H9 (cell line): ENCODE data around the gene RBMS3. TPM values are rescaled to one million over a fixed set of nuclear protein-coding genes. Genes with fewer than 3 reads are reported as not detected.
A peak's percentile ranks its signal among the peaks of the same experiment; 100 is the strongest.

Experiments used
- DNase-seq: peaks from one replicate; pipeline ENCODE4 v3.0.0-alpha.2; 2017
- H2AFZ ChIP-seq: one replicate; pipeline ENCODE4 v1.6.1; 2013; ENCODE audit warnings: mild to moderate bottlenecking, low read length, control low read depth, moderate library complexity
- H2AK5ac ChIP-seq: 2 replicates; pipeline ENCODE4 v1.6.1; 2013; ENCODE audit warnings: low read length, control low read depth, mixed read lengths; ENCODE audit not compliant: insufficient read length
- H2BK120ac ChIP-seq: one replicate; pipeline ENCODE4 v1.6.1; 2013; ENCODE audit warnings: low read depth, mild to moderate bottlenecking, low read length, control low read depth, inconsistent platforms; ENCODE audit not compliant: poor library complexity, severe bottlenecking
- H2BK12ac ChIP-seq: 2 replicates; pipeline ENCODE4 v1.6.1; 2013; ENCODE audit warnings: low read length, control low read depth, mixed read lengths, low read depth; ENCODE audit not compliant: insufficient read length
- H2BK15ac ChIP-seq: 2 replicates; pipeline ENCODE4 v1.6.1; 2013; ENCODE audit warnings: low read depth, low read length, control low read depth
- H2BK20ac ChIP-seq: one replicate; pipeline ENCODE4 v1.6.1; 2013; ENCODE audit warnings: low read depth, mild to moderate bottlenecking, low read length, control low read depth, inconsistent platforms; ENCODE audit not compliant: poor library complexity, severe bottlenecking
- H2BK5ac ChIP-seq: 2 replicates; pipeline ENCODE4 v1.6.1; 2013; ENCODE audit warnings: low read length, control low read depth, mixed read lengths; ENCODE audit not compliant: insufficient read length
- H3K14ac ChIP-seq: 2 replicates; pipeline ENCODE4 v1.6.1; 2013; ENCODE audit warnings: low read length, control low read depth; ENCODE audit not compliant: insufficient read depth
- H3K18ac ChIP-seq: 2 replicates; pipeline ENCODE4 v1.6.1; 2013; ENCODE audit warnings: low read depth, mild to moderate bottlenecking, mixed read lengths, low read length, control low read depth; ENCODE audit not compliant: insufficient read length
- H3K23ac ChIP-seq: 2 replicates; pipeline ENCODE4 v1.6.1; 2013; ENCODE audit warnings: low read length, control low read depth, mixed read lengths, low read depth; ENCODE audit not compliant: insufficient read length
- H3K23me2 ChIP-seq: 2 replicates; pipeline ENCODE4 v1.6.1; 2013; ENCODE audit warnings: low read depth, mild to moderate bottlenecking, mixed read lengths, low read length, control low read depth; ENCODE audit not compliant: insufficient read length, poor library complexity, severe bottlenecking
- H3K27ac ChIP-seq: 2 replicates; pipeline ENCODE4 v1.5.1; 2013; ENCODE audit warnings: low read length, control low read depth, mixed read lengths, low read depth; ENCODE audit not compliant: insufficient read length
- H3K27me3 ChIP-seq: 2 replicates; pipeline ENCODE4 v1.6.1; 2013; ENCODE audit warnings: low read length, control low read depth, inconsistent platforms; ENCODE audit not compliant: insufficient read depth
- H3K4ac ChIP-seq: 2 replicates; pipeline ENCODE4 v1.6.1; 2013; ENCODE audit warnings: low read depth, mild to moderate bottlenecking, control low read depth, inconsistent platforms, low read length, moderate library complexity
- H3K4me1 ChIP-seq: 2 replicates; pipeline ENCODE4 v1.6.1; 2013; ENCODE audit warnings: low read length, control low read depth, inconsistent platforms; ENCODE audit not compliant: insufficient read depth
- H3K4me2 ChIP-seq: 2 replicates; pipeline ENCODE4 v1.6.1; 2013; ENCODE audit warnings: low read length, control low read depth, mixed read lengths; ENCODE audit not compliant: insufficient read length, insufficient read depth
- H3K56ac ChIP-seq: 2 replicates; pipeline ENCODE4 v1.6.1; 2013; ENCODE audit warnings: low read depth, mild to moderate bottlenecking, mixed read lengths, low read length, control low read depth; ENCODE audit not compliant: insufficient read length
- H3K79me1 ChIP-seq: 2 replicates; pipeline ENCODE4 v1.6.1; 2013; ENCODE audit warnings: low read depth, mild to moderate bottlenecking, moderate library complexity, low read length, control low read depth, inconsistent platforms; ENCODE audit not compliant: insufficient read depth, poor library complexity, severe bottlenecking
- H3K79me2 ChIP-seq: 2 replicates; pipeline ENCODE4 v1.6.1; 2013; ENCODE audit warnings: low read length, control low read depth, inconsistent platforms; ENCODE audit not compliant: insufficient read depth
- H3K9ac ChIP-seq: 2 replicates; pipeline ENCODE4 v1.6.1; 2013; ENCODE audit warnings: low read length, control low read depth, mixed read lengths; ENCODE audit not compliant: insufficient read length; ENCODE audit errors: extremely low read depth
- H3K9me3 ChIP-seq: one replicate; pipeline ENCODE4 v1.6.1; 2013; ENCODE audit warnings: low read depth, low read length, inconsistent platforms; ENCODE audit not compliant: control insufficient read depth
- H3T11ph ChIP-seq: one replicate; pipeline ENCODE4 v1.6.1; 2013; ENCODE audit warnings: mild to moderate bottlenecking, low read length, control low read depth, inconsistent platforms
- H4K20me1 ChIP-seq: one replicate; pipeline ENCODE4 v1.6.1; 2013; ENCODE audit not compliant: control insufficient read depth, insufficient read length, insufficient read depth
- H4K5ac ChIP-seq: 2 replicates; pipeline ENCODE4 v1.6.1; 2013; ENCODE audit warnings: low read depth, mild to moderate bottlenecking, mixed read lengths, low read length, control low read depth; ENCODE audit not compliant: insufficient read length
- H4K8ac ChIP-seq: replicated peaks from 2 replicates; pipeline ENCODE4 v1.6.1; 2013; ENCODE audit warnings: low read length, control low read depth, mixed read lengths, low read depth; ENCODE audit not compliant: insufficient read length
- H4K91ac ChIP-seq: 2 replicates; pipeline ENCODE4 v1.6.1; 2013; ENCODE audit warnings: low read depth, mild to moderate bottlenecking, moderate library complexity, mixed read lengths, low read length, control low read depth; ENCODE audit not compliant: insufficient read length
- H3K27ac Mint-ChIP-seq, 3 experiments: 2 replicates in 2 of 3; 3 replicates in 1 of 3; pipeline ENCODE4 v1.8.0; 2020 to 2021; ENCODE audit warnings: mixed read lengths in 3 of 3, mild to moderate bottlenecking in 1 of 3, moderate library complexity in 1 of 3
- H3K27me3 Mint-ChIP-seq: 2 replicates; pipeline ENCODE4 v1.8.0; 2021; ENCODE audit warnings: low read depth, mild to moderate bottlenecking, moderate library complexity, mixed read lengths
- H3K36me3 Mint-ChIP-seq, 3 experiments: 2 replicates in 2 of 3; 3 replicates in 1 of 3; pipeline ENCODE4 v1.8.0; 2020 to 2021; ENCODE audit warnings: low read depth in 3 of 3, mixed read lengths in 3 of 3; ENCODE audit not compliant: insufficient read depth in 1 of 3
- H3K4me1 Mint-ChIP-seq, 2 experiments: 2 replicates each; pipeline ENCODE4 v1.8.0; 2020; ENCODE audit warnings: mixed read lengths in 2 of 2
- H3K4me3 Mint-ChIP-seq, 2 experiments: 2 replicates in 1 of 2; 3 replicates in 1 of 2; pipeline ENCODE4 v1.8.0; 2020 to 2021; ENCODE audit warnings: mild to moderate bottlenecking in 2 of 2, mixed read lengths in 2 of 2, moderate library complexity in 1 of 2
- H3K9me3 Mint-ChIP-seq, 2 experiments: 2 replicates in 1 of 2; 3 replicates in 1 of 2; pipeline ENCODE4 v1.8.0; 2020; ENCODE audit warnings: mild to moderate bottlenecking in 2 of 2, mixed read lengths in 2 of 2, moderate library complexity in 1 of 2
- CTCF ChIP-seq: fragments of 200-600 bp; sonication (generic); conservative IDR thresholded peaks from 3 replicates; pipeline ENCODE4 v1.8.0; 2021; ENCODE audit warnings: antibody characterized with exemption, mild to moderate bottlenecking
- WGBS: extraction: QIAGEN DNeasy Blood & Tissue Kit; methylation state at CpG from one replicate; pipeline ENCODE4 v1.1.7; 2013; ENCODE audit warnings: missing lambda C conversion rate, low lambda C conversion rate, mixed read lengths; ENCODE audit not compliant: insufficient read length; ENCODE audit errors: extremely low coverage; 5-methylcytosine and 5-hydroxymethylcytosine counted together
- total RNA-seq: library from RNA; stranded (reverse); gene quantifications from 2 replicates; pipeline ENCODE4 v1.2.1, GENCODE V29; 2021

RBMS3 gene
- total RNA-seq, 1 experiment from 2014 or later: 8.1 TPM

DNA sequence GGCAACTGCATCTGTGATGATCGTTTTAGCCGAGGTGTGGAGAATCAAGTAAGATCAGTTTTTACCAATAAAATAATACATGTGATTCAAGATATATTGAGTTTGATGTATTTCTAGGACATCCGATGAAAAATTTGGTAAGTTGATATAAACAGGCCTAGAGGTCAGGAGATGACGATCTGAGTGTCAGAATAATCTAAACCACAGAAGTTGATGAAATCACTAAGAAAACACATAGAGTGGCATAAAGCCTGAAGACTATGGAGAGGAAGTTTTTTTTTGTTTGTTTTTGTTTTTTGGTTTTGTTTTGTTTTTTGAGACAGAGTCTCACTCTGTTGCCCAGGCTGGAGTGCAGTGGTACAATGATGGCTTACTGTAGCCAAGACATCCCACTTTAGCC lies 235.3 kb downstream of the RBMS3 start:
- no peak overlapping the region for H2BK15ac ChIP-seq
- DNase-seq: no peak
- H3K18ac ChIP-seq: no peak overlapping the region
- no peaks in the 10 kb centered on the region for H3K79me1 ChIP-seq
- H2BK20ac ChIP-seq: no peak overlapping the region
- no peak overlapping the region for H3K23ac ChIP-seq
- no peaks in the 10 kb centered on the region for H3K79me2 ChIP-seq
- no peaks in the 10 kb centered on the region for H3K23me2 ChIP-seq
- no peak overlapping the region for H2BK12ac ChIP-seq
- H2BK5ac ChIP-seq: no peak overlapping the region
- no peaks in the 10 kb centered on the region for H3K27me3 Mint-ChIP-seq
- WGBS: no CpG with 5 or more reads among the region's 4 CpGs
- no peak for TF ChIP-seq CTCF
- no peaks in the 10 kb centered on the region for H3K9me3 ChIP-seq
- no peak overlapping the region for H4K91ac ChIP-seq
- H3K4me1 ChIP-seq: peaks cover 9% of the 10 kb centered on the region; the same call in 1 of the 2 replicates
- H2AFZ ChIP-seq: no peak overlapping the region
- no peak overlapping the region for H3K56ac ChIP-seq
- H3K27ac ChIP-seq: peak overlapping the region; percentile 36
- no peak overlapping the region for H2BK120ac ChIP-seq
- no peak overlapping the region for H3K4me3 Mint-ChIP-seq
- no peak overlapping the region for H2AK5ac ChIP-seq
- no peak overlapping the region for H3K14ac ChIP-seq
- H3K27me3 ChIP-seq: no peaks in the 10 kb centered on the region
- no peak overlapping the region for H3T11ph ChIP-seq
- H4K5ac ChIP-seq: no peak overlapping the region
- peaks cover 15 to 27% of the 10 kb centered on the region in 2 experiments for H3K4me1 Mint-ChIP-seq
- H3K4ac ChIP-seq: no peak overlapping the region
- no peak overlapping the region for H4K8ac ChIP-seq
- H3K27ac Mint-ChIP-seq: peak overlapping the region in 2 of 3 experiments; percentile 11 to 63; a peak in 3 of 7 replicates
- no peaks in the 10 kb centered on the region for H3K9me3 Mint-ChIP-seq
- H4K20me1 ChIP-seq: no peaks in the 10 kb centered on the region
- H3K4me2 ChIP-seq: no peak overlapping the region
- H3K9ac ChIP-seq: no peak overlapping the region
- H3K36me3 Mint-ChIP-seq: no peaks in the 10 kb centered on the region
